GM23338 (cell line): ENCODE results near the gene NABP1. TPM values are rescaled to one million over a fixed set of nuclear protein-coding genes. Genes with fewer than 3 reads are reported as not detected.

ENCODE experiments used
- ATAC-seq: fragments of 200-7000 bp; cut with Tn5 transposase; 3 replicates; pipeline ENCODE4 v1.9.1; 2020
- DNase-seq: peaks from one replicate; pipeline ENCODE4 v3.0.0-alpha.2; 2015; ENCODE audit warnings: low spot score
- H2AFZ ChIP-seq: fragments of 200-600 bp; sonication (generic); 2 replicates; pipeline ENCODE4 v1.8.0; 2016; ENCODE audit warnings: antibody characterized with exemption, mild to moderate bottlenecking, moderate library complexity
- H3F3A ChIP-seq: fragments of 200-600 bp; sonication (generic); replicated peaks from 2 replicates; pipeline ENCODE4 v1.8.0; 2017; ENCODE audit warnings: antibody characterized with exemption, mixed run types, low read depth
- H3K27ac ChIP-seq: fragments of 200-600 bp; sonication (generic); 2 replicates; pipeline ENCODE4 v1.6.1; 2016; ENCODE audit warnings: low read depth
- H3K27me3 ChIP-seq: fragments of 200-600 bp; sonication (generic); 2 replicates; pipeline ENCODE4 v1.8.0; 2016; ENCODE audit warnings: mild to moderate bottlenecking, mixed run types, moderate library complexity; ENCODE audit not compliant: insufficient read depth
- H3K36me3 ChIP-seq: fragments of 200-600 bp; sonication (generic); 2 replicates; pipeline ENCODE4 v1.8.0; 2016; ENCODE audit warnings: mild to moderate bottlenecking; ENCODE audit not compliant: insufficient read depth
- H3K4me1 ChIP-seq: fragments of 200-600 bp; sonication (generic); 2 replicates; pipeline ENCODE4 v1.8.0; 2016; ENCODE audit warnings: mild to moderate bottlenecking, moderate library complexity; ENCODE audit not compliant: insufficient read depth
- H3K4me2 ChIP-seq: fragments of 200-600 bp; sonication (generic); 2 replicates; pipeline ENCODE4 v1.7.1; 2017; ENCODE audit warnings: mixed run types
- H3K4me3 ChIP-seq: fragments of 200-600 bp; sonication (generic); 2 replicates; pipeline ENCODE4 v1.6.1; 2016; ENCODE audit warnings: mixed run types
- H3K79me2 ChIP-seq: fragments of 200-600 bp; sonication (generic); replicated peaks from 2 replicates; pipeline ENCODE4 v1.8.0; 2017; ENCODE audit warnings: mild to moderate bottlenecking; ENCODE audit not compliant: insufficient read depth
- H3K9me2 ChIP-seq: fragments of 200-600 bp; sonication (generic); 2 replicates; pipeline ENCODE4 v1.8.0; 2017; ENCODE audit not compliant: insufficient read depth
- H4K20me1 ChIP-seq: fragments of 200-600 bp; sonication (generic); replicated peaks from 2 replicates; pipeline ENCODE4 v1.8.0; 2017; ENCODE audit warnings: mild to moderate bottlenecking; ENCODE audit not compliant: insufficient read depth
- H3K27ac Mint-ChIP-seq: 2 replicates; pipeline ENCODE4 v1.8.0; 2020; ENCODE audit warnings: inconsistent platforms, mild to moderate bottlenecking, moderate library complexity, mixed read lengths
- H3K27me3 Mint-ChIP-seq: 3 replicates; pipeline ENCODE4 v1.8.0; 2022; ENCODE audit warnings: low read depth, mild to moderate bottlenecking, moderate library complexity, mixed read lengths, inconsistent platforms; ENCODE audit not compliant: insufficient read depth, poor library complexity
- H3K36me3 Mint-ChIP-seq: 3 replicates; pipeline ENCODE4 v1.8.0; 2021; ENCODE audit warnings: low read depth, mild to moderate bottlenecking, inconsistent platforms, moderate library complexity, mixed read lengths
- H3K4me1 Mint-ChIP-seq: 3 replicates; pipeline ENCODE4 v1.8.0; 2020; ENCODE audit warnings: mild to moderate bottlenecking, inconsistent platforms, mixed read lengths
- H3K4me3 Mint-ChIP-seq: 3 replicates; pipeline ENCODE4 v1.8.0; 2021; ENCODE audit warnings: moderate library complexity, mild to moderate bottlenecking, inconsistent platforms, mixed read lengths
- H3K9me3 Mint-ChIP-seq: 3 replicates; pipeline ENCODE4 v1.8.0; 2020; ENCODE audit warnings: moderate library complexity, mild to moderate bottlenecking, inconsistent platforms, mixed read lengths
- JUNB ChIP-seq: IDR thresholded peaks from one replicate; pipeline ENCODE4 v1.6.1; 2016; ENCODE audit warnings: antibody characterized with exemption; ENCODE audit not compliant: unreplicated experiment
- POLR2AphosphoS5 ChIP-seq: IDR thresholded peaks from 2 replicates; pipeline ENCODE4 v1.6.1; 2016; ENCODE audit warnings: antibody characterized with exemption, low read depth
- STAT1 ChIP-seq: IDR thresholded peaks from one replicate; pipeline ENCODE4 v1.6.1; 2016; ENCODE audit warnings: antibody characterized with exemption; ENCODE audit not compliant: unreplicated experiment
- ZNF114 ChIP-seq: fragments of 250-450 bp; sonication (Bioruptor Pico); IDR thresholded peaks from 2 replicates; pipeline ENCODE4 v1.5.0; 2020; ENCODE audit warnings: mild to moderate bottlenecking, moderate library complexity
- ZNF331 ChIP-seq: fragments of 250-450 bp; sonication (Bioruptor Pico); IDR thresholded peaks from 2 replicates; pipeline ENCODE4 v1.5.0; 2020; ENCODE audit warnings: low read depth, mild to moderate bottlenecking, moderate library complexity
- polyA plus RNA-seq: library from polyadenylated mRNA; unstranded; fragments of >200 nt; fragmentation: Nextera tagmentation; extraction: Ambion mirVana; gene quantifications from 2 replicates; pipeline ENCODE4 v1.2.1, GENCODE V29; 2016
- total RNA-seq: library from RNA; depleted of rRNA; stranded (reverse); fragments of >200 nt; shearing (Covaris generic); gene quantifications from 2 replicates; pipeline ENCODE4 v1.2.3, GENCODE V29; 2014
- TF ChIP-seq, protein P1 (sequence below): IDR thresholded peaks from one replicate; pipeline ENCODE4 v1.6.1; 2018; ENCODE audit warnings: antibody characterized with exemption; ENCODE audit not compliant: unreplicated experiment
- TF ChIP-seq, protein P2 (sequence below), 2 experiments: fragments of 200-600 bp in 1 of 2; sonication (generic) in 1 of 2; conservative IDR thresholded peaks; 2 replicates each; pipeline versions ENCODE4 v1.5.1 to v1.6.1; 2016 to 2017; ENCODE audit warnings: antibody characterized with exemption in 2 of 2, low read depth in 2 of 2, mild to moderate bottlenecking in 2 of 2, moderate library complexity in 1 of 2
- TF ChIP-seq, protein P3 (sequence below): fragments of 250-450 bp; sonication (Bioruptor Pico); IDR thresholded peaks from 2 replicates; pipeline ENCODE4 v1.5.0; 2020; ENCODE audit warnings: mild to moderate bottlenecking, moderate library complexity
- TF ChIP-seq, protein P4 (sequence below): IDR thresholded peaks from 2 replicates; pipeline ENCODE4 v1.6.1; 2016; ENCODE audit warnings: antibody characterized with exemption

Gene NABP1
- total and polyA plus RNA-seq, 2 experiments from 2014 or later, result 5.2 to 5.6 TPM

DNA sequence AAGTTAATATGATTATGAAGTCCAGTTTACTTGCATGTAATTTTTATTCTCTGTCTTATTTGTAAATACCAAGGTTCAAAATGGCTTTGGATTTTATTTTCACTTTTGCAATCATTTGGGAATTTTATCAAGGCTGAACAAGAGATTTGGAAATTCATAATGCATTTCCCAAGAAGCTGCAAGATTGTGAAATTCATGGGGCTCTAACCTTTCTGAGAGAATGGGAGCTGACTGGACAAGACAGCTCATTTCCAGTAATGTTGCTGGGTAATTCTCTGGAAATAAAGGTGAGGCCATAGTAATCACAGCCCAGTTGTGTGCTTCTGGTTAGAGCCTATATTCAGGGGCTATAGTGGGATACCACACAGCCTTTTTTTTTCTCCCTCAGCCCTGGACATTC is 21.5 kb upstream of the NABP1 start:
- Mint-ChIP-seq H3K27ac (no peak overlapping the region), H3K27me3 (no peaks in the 10 kb centered on the region), H3K36me3 (no peaks in the 10 kb centered on the region), H3K9me3 (no peaks in the 10 kb centered on the region; the same call in 2 of the 3 replicates), H3K4me3 (no peak overlapping the region), H3K4me1 (no peaks in the 10 kb centered on the region)
- no peaks in the 10 kb centered on the region for H3K9me2 ChIP-seq
- DNase-seq, result no peak
- TF ChIP-seq ZNF114 (no peak), POLR2AphosphoS5 (no peak), ZNF331 (CRISPR knock-in tag) (no peak), JUNB (no peak), STAT1 (no peak)
- TF ChIP-seq, protein P1, sequence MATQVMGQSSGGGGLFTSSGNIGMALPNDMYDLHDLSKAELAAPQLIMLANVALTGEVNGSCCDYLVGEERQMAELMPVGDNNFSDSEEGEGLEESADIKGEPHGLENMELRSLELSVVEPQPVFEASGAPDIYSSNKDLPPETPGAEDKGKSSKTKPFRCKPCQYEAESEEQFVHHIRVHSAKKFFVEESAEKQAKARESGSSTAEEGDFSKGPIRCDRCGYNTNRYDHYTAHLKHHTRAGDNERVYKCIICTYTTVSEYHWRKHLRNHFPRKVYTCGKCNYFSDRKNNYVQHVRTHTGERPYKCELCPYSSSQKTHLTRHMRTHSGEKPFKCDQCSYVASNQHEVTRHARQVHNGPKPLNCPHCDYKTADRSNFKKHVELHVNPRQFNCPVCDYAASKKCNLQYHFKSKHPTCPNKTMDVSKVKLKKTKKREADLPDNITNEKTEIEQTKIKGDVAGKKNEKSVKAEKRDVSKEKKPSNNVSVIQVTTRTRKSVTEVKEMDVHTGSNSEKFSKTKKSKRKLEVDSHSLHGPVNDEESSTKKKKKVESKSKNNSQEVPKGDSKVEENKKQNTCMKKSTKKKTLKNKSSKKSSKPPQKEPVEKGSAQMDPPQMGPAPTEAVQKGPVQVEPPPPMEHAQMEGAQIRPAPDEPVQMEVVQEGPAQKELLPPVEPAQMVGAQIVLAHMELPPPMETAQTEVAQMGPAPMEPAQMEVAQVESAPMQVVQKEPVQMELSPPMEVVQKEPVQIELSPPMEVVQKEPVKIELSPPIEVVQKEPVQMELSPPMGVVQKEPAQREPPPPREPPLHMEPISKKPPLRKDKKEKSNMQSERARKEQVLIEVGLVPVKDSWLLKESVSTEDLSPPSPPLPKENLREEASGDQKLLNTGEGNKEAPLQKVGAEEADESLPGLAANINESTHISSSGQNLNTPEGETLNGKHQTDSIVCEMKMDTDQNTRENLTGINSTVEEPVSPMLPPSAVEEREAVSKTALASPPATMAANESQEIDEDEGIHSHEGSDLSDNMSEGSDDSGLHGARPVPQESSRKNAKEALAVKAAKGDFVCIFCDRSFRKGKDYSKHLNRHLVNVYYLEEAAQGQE, result no peak
- TF ChIP-seq, protein P2, sequence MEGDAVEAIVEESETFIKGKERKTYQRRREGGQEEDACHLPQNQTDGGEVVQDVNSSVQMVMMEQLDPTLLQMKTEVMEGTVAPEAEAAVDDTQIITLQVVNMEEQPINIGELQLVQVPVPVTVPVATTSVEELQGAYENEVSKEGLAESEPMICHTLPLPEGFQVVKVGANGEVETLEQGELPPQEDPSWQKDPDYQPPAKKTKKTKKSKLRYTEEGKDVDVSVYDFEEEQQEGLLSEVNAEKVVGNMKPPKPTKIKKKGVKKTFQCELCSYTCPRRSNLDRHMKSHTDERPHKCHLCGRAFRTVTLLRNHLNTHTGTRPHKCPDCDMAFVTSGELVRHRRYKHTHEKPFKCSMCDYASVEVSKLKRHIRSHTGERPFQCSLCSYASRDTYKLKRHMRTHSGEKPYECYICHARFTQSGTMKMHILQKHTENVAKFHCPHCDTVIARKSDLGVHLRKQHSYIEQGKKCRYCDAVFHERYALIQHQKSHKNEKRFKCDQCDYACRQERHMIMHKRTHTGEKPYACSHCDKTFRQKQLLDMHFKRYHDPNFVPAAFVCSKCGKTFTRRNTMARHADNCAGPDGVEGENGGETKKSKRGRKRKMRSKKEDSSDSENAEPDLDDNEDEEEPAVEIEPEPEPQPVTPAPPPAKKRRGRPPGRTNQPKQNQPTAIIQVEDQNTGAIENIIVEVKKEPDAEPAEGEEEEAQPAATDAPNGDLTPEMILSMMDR (conservative IDR thresholded peaks at IDR 0.05; ENCODE audit: low read depth in 2 of 2), result no peak
- TF ChIP-seq, protein P3, sequence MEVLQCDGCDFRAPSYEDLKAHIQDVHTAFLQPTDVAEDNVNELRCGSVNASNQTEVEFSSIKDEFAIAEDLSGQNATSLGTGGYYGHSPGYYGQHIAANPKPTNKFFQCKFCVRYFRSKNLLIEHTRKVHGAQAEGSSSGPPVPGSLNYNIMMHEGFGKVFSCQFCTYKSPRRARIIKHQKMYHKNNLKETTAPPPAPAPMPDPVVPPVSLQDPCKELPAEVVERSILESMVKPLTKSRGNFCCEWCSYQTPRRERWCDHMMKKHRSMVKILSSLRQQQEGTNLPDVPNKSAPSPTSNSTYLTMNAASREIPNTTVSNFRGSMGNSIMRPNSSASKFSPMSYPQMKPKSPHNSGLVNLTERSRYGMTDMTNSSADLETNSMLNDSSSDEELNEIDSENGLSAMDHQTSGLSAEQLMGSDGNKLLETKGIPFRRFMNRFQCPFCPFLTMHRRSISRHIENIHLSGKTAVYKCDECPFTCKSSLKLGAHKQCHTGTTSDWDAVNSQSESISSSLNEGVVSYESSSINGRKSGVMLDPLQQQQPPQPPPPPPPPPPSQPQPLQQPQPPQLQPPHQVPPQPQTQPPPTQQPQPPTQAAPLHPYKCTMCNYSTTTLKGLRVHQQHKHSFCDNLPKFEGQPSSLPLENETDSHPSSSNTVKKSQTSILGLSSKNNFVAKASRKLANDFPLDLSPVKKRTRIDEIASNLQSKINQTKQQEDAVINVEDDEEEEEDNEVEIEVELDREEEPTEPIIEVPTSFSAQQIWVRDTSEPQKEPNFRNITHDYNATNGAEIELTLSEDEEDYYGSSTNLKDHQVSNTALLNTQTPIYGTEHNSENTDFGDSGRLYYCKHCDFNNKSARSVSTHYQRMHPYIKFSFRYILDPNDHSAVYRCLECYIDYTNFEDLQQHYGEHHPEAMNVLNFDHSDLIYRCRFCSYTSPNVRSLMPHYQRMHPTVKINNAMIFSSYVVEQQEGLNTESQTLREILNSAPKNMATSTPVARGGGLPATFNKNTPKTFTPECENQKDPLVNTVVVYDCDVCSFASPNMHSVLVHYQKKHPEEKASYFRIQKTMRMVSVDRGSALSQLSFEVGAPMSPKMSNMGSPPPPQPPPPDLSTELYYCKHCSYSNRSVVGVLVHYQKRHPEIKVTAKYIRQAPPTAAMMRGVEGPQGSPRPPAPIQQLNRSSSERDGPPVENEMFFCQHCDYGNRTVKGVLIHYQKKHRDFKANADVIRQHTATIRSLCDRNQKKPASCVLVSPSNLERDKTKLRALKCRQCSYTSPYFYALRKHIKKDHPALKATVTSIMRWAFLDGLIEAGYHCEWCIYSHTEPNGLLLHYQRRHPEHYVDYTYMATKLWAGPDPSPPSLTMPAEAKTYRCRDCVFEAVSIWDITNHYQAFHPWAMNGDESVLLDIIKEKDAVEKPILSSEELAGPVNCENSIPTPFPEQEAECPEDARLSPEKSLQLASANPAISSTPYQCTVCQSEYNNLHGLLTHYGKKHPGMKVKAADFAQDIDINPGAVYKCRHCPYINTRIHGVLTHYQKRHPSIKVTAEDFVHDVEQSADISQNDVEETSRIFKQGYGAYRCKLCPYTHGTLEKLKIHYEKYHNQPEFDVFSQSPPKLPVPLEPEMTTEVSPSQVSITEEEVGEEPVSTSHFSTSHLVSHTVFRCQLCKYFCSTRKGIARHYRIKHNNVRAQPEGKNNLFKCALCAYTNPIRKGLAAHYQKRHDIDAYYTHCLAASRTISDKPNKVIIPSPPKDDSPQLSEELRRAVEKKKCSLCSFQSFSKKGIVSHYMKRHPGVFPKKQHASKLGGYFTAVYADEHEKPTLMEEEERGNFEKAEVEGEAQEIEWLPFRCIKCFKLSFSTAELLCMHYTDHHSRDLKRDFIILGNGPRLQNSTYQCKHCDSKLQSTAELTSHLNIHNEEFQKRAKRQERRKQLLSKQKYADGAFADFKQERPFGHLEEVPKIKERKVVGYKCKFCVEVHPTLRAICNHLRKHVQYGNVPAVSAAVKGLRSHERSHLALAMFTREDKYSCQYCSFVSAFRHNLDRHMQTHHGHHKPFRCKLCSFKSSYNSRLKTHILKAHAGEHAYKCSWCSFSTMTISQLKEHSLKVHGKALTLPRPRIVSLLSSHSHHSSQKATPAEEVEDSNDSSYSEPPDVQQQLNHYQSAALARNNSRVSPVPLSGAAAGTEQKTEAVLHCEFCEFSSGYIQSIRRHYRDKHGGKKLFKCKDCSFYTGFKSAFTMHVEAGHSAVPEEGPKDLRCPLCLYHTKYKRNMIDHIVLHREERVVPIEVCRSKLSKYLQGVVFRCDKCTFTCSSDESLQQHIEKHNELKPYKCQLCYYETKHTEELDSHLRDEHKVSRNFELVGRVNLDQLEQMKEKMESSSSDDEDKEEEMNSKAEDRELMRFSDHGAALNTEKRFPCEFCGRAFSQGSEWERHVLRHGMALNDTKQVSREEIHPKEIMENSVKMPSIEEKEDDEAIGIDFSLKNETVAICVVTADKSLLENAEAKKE, result no peak
- TF ChIP-seq, protein P4, sequence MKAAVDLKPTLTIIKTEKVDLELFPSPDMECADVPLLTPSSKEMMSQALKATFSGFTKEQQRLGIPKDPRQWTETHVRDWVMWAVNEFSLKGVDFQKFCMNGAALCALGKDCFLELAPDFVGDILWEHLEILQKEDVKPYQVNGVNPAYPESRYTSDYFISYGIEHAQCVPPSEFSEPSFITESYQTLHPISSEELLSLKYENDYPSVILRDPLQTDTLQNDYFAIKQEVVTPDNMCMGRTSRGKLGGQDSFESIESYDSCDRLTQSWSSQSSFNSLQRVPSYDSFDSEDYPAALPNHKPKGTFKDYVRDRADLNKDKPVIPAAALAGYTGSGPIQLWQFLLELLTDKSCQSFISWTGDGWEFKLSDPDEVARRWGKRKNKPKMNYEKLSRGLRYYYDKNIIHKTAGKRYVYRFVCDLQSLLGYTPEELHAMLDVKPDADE, result no peak
- no peaks in the 10 kb centered on the region for H3K27me3 ChIP-seq
- no peaks in the 10 kb centered on the region for H3F3A ChIP-seq
- no peaks in the 10 kb centered on the region for H4K20me1 ChIP-seq
- no peaks in the 10 kb centered on the region for H3K36me3 ChIP-seq
- no peaks in the 10 kb centered on the region for H3K4me1 ChIP-seq
- no peak overlapping the region for H2AFZ ChIP-seq
- no peak overlapping the region for H3K27ac ChIP-seq
- no peak overlapping the region for H3K4me3 ChIP-seq
- no peak overlapping the region for H3K4me2 ChIP-seq
- ATAC-seq, result no peak
- no peaks in the 10 kb centered on the region for H3K79me2 ChIP-seq
